ENCODE results near the gene VPS4A. TPM values are rescaled to one million over a fixed set of nuclear protein-coding genes. Genes with fewer than 3 reads are reported as not detected.

Gene VPS4A
- total RNA-seq, 2 donors from 2014 or later, result 29.8 to 30.7 TPM

- Histone ChIP-seq H3K9me3 (no peaks in the 10 kb centered on the region), H3K27ac (no peak overlapping the region), H3K4me3 (no peak overlapping the region), H3K36me3 (replicated peaks in 1 of 2; ENCODE audit: insufficient read depth in 1 of 2, low read depth in 2 of 2) (peaks cover 0 to 24% of the 10 kb centered on the region in 2 donors), H3K4me1 (no peaks in the 10 kb centered on the region), H3K27me3 (no peaks in the 10 kb centered on the region)
- TF ChIP-seq, protein P1, sequence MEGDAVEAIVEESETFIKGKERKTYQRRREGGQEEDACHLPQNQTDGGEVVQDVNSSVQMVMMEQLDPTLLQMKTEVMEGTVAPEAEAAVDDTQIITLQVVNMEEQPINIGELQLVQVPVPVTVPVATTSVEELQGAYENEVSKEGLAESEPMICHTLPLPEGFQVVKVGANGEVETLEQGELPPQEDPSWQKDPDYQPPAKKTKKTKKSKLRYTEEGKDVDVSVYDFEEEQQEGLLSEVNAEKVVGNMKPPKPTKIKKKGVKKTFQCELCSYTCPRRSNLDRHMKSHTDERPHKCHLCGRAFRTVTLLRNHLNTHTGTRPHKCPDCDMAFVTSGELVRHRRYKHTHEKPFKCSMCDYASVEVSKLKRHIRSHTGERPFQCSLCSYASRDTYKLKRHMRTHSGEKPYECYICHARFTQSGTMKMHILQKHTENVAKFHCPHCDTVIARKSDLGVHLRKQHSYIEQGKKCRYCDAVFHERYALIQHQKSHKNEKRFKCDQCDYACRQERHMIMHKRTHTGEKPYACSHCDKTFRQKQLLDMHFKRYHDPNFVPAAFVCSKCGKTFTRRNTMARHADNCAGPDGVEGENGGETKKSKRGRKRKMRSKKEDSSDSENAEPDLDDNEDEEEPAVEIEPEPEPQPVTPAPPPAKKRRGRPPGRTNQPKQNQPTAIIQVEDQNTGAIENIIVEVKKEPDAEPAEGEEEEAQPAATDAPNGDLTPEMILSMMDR (IDR thresholded peaks at IDR 0.05), result no peak
- no peak for TF ChIP-seq POLR2A (IDR thresholded peaks at IDR 0.05)
- WGBS, 2 donors, result 87 to 93% methylated on average over 2 of the region's 2 CpGs
- no peak for DNase-seq
- intact Hi-C loops (cut with DNase I), result no loop called here
- no peak for ATAC-seq
These were observed 52.9 kb downstream of the VPS4A start for GRCh38 chr16:69364088-69364487.

- WGBS, 2 donors, result 72 to 93% methylated on average over 2 of the region's 2 CpGs
- H3K4me3 ChIP-seq, result no peak overlapping the region
- DNase-seq (no peak), ATAC-seq (no peak)
- no peak overlapping the region for H3K27ac ChIP-seq
- H3K27me3 ChIP-seq, result no peaks in the 10 kb centered on the region
- no peak for TF ChIP-seq POLR2A (IDR thresholded peaks at IDR 0.05)
- TF ChIP-seq, protein P1 (IDR thresholded peaks at IDR 0.05), result no peak
- H3K9me3 ChIP-seq, result no peaks in the 10 kb centered on the region
- H3K36me3 ChIP-seq (replicated peaks in 1 of 2; ENCODE audit: insufficient read depth in 1 of 2, low read depth in 2 of 2), result peaks cover 0 to 33% of the 10 kb centered on the region in 2 donors
- intact Hi-C loops (cut with DNase I), result no loop called here
- H3K4me1 ChIP-seq, result no peaks in the 10 kb centered on the region
These were observed 54.8 kb downstream of the VPS4A start for GRCh38 chr16:69365901-69366300.

- Histone ChIP-seq H3K36me3 (replicated peaks in 1 of 2; ENCODE audit: insufficient read depth in 1 of 2, low read depth in 2 of 2) (peaks cover 0 to 33% of the 10 kb centered on the region in 2 donors), H3K4me3 (no peak overlapping the region), H3K9me3 (no peaks in the 10 kb centered on the region), H3K27me3 (no peaks in the 10 kb centered on the region), H3K4me1 (no peaks in the 10 kb centered on the region), H3K27ac (no peak overlapping the region)
- ATAC-seq, result no peak
- intact Hi-C loops (cut with DNase I), result no loop called here
- TF ChIP-seq, protein P1 (IDR thresholded peaks at IDR 0.05), result no peak
- no peak for TF ChIP-seq POLR2A (IDR thresholded peaks at IDR 0.05)
- no peak for DNase-seq
- WGBS, 2 donors, result 90 to 94% methylated on average over 7 of the region's 7 CpGs
These were observed 55.3 kb downstream of the VPS4A start for GRCh38 chr16:69366431-69366830.

GRCh38 chr16:69367980-69368379 lies 56.8 kb downstream of the VPS4A start:
- intact Hi-C loops (cut with DNase I), result no loop called here
- no peak overlapping the region for H3K27ac ChIP-seq
- no peaks in the 10 kb centered on the region for H3K27me3 ChIP-seq
- peaks cover 0 to 33% of the 10 kb centered on the region in 2 donors for H3K36me3 ChIP-seq (replicated peaks in 1 of 2; ENCODE audit: insufficient read depth in 1 of 2, low read depth in 2 of 2)
- H3K9me3 ChIP-seq, result no peaks in the 10 kb centered on the region
- 78 to 98% methylated on average over 7 of the region's 7 CpGs for WGBS, 2 donors
- H3K4me1 ChIP-seq, result no peaks in the 10 kb centered on the region
- DNase-seq (no peak), ATAC-seq (no peak)
- no peak for TF ChIP-seq POLR2A (IDR thresholded peaks at IDR 0.05)
- TF ChIP-seq, protein P1 (IDR thresholded peaks at IDR 0.05), result no peak
- no peak overlapping the region for H3K4me3 ChIP-seq

- TF ChIP-seq POLR2A (IDR thresholded peaks at IDR 0.05), result no peak
- TF ChIP-seq, protein P1 (IDR thresholded peaks at IDR 0.05), result no peak
- Histone ChIP-seq H3K9me3 (no peaks in the 10 kb centered on the region), H3K4me1 (no peaks in the 10 kb centered on the region), H3K27ac (no peak overlapping the region), H3K4me3 (no peak overlapping the region), H3K36me3 (replicated peaks in 1 of 2; ENCODE audit: insufficient read depth in 1 of 2, low read depth in 2 of 2) (peaks cover 0 to 33% of the 10 kb centered on the region in 2 donors), H3K27me3 (no peaks in the 10 kb centered on the region)
- 74 to 80% methylated on average over 4 of the region's 4 CpGs for WGBS, 2 donors
- intact Hi-C loops (cut with DNase I), result no loop called here
- ATAC-seq, result no peak
- DNase-seq, result no peak
These were observed 57.7 kb downstream of the VPS4A start for GRCh38 chr16:69368866-69369265.

All from body of pancreas (tissue), 4 donors.